ENCODE data around the gene NIPSNAP3A. TPM values are rescaled to one million over a fixed set of nuclear protein-coding genes. Genes with fewer than 3 reads are reported as not detected.

The NIPSNAP3A gene
- total RNA-seq, result 58.9 and 61.2 TPM in 2 replicates

GRCh38 chr9:104747565-104748358 is at the start of gene NIPSNAP3A:
Gene NIPSNAP3A (plus strand): TSS chr9:104747683. CDS start chr9:104747793, 110 bp downstream.

Other genes starting within 250 kb of the NIPSNAP3A start
- gene OR13F1, start 243.4 kb upstream of the NIPSNAP3A start, total RNA-seq, result not detected in 2 replicates
- not detected in 2 replicates for gene OR13C4, start 220.5 kb upstream of the NIPSNAP3A start, total RNA-seq
- not detected in 2 replicates for gene OR13C3, start 210.8 kb upstream of the NIPSNAP3A start, total RNA-seq
- not detected in 2 replicates for gene OR13C8, start 178.5 kb upstream of the NIPSNAP3A start, total RNA-seq
- gene OR13C5, start 148.3 kb upstream of the NIPSNAP3A start, total RNA-seq, result not detected in 2 replicates
- gene OR13C2, start 142.1 kb upstream of the NIPSNAP3A start, total RNA-seq, result 0.28 TPM in 1 of 2 replicates, not detected in the other
- not detected in 2 replicates for gene OR13C9, start 129.5 kb upstream of the NIPSNAP3A start, total RNA-seq
- not detected in 2 replicates for gene OR13D1, start 53.2 kb upstream of the NIPSNAP3A start, total RNA-seq
- gene NIPSNAP3B, start 16.4 kb downstream of the NIPSNAP3A start, total RNA-seq, result 0.38 and 0.85 TPM in 2 replicates
- 73.2 and 107 TPM in 2 replicates for gene ABCA1, start 180.5 kb downstream of the NIPSNAP3A start, total RNA-seq